NCI-H1694 (cell line): ENCODE data around the gene INPP5K.
"Not testable (repeated sequence)": the region's sequence is repeated elsewhere in the genome, so short reads cannot be mapped to it uniquely, and the experiment has no call there.

Experiments
- DNase-seq: peaks from one replicate; lab custom pipeline; 2025; lab: John Stamatoyannopoulos, UW

The INPP5K gene

GRCh38 chr17:1464186-1464585 is 52.2 kb downstream of the INPP5K start:
- DNase-seq = no peak

GRCh38 chr17:1462164-1463112 is 54.0 kb downstream of the INPP5K start:
- no peak for DNase-seq

- no peak for DNase-seq
Measured at GRCh38 chr17:1461198-1461944, 55.0 kb downstream of the INPP5K start.

GRCh38 chr17:1460233-1460632 is 56.2 kb downstream of the INPP5K start:
- no peak for DNase-seq

GRCh38 chr17:1455797-1456599 is 60.4 kb downstream of the INPP5K start, which contains the start of gene CRK:
Gene CRK, minus strand, starts transcription at chr17:1456232. Its CDS starts 115 bp downstream, at chr17:1456117.
- peak; percentile 87 for DNase-seq

GRCh38 chr17:1455291-1455796 is 61.1 kb downstream of the INPP5K start:
- peak; percentile 26 for DNase-seq

GRCh38 chr17:1454541-1454940 is 61.9 kb downstream of the INPP5K start:
- DNase-seq = no peak

GRCh38 chr17:1453694-1454093 is 62.7 kb downstream of the INPP5K start:
- DNase-seq = not testable (repeated sequence)

GRCh38 chr17:1452836-1453235 is 63.6 kb downstream of the INPP5K start:
- no peak for DNase-seq

- DNase-seq = not testable (repeated sequence)
Measured at GRCh38 chr17:1450261-1450660, 66.2 kb downstream of the INPP5K start.

- no peak for DNase-seq
Measured at GRCh38 chr17:1449412-1449967, 66.9 kb downstream of the INPP5K start.

GRCh38 chr17:1447052-1447451 is 69.4 kb downstream of the INPP5K start:
- no peak for DNase-seq

- DNase-seq = no peak
Measured at GRCh38 chr17:1446201-1446600, 70.2 kb downstream of the INPP5K start.

GRCh38 chr17:1445695-1446094 is 70.7 kb downstream of the INPP5K start:
- DNase-seq = not testable (repeated sequence)
